GM18502 (cell line): ENCODE results near the gene WDFY4.

ENCODE experiments used
- ATAC-seq: cut with Tn5 transposase; IDR thresholded peaks from one replicate; pipeline ENCODE4 v1.9.1; 2021; ENCODE audit warnings: mild to moderate bottlenecking; ENCODE audit not compliant: unreplicated experiment, poor library complexity

Gene WDFY4

GRCh38 chr10:48947690-48948469 is 263.2 kb downstream of the WDFY4 start:
- ATAC-seq: no peak

GRCh38 chr10:48948470-48949037 is 263.9 kb downstream of the WDFY4 start:
- ATAC-seq: no peak

- ATAC-seq: no peak
These were observed 267.0 kb downstream of the WDFY4 start for GRCh38 chr10:48951707-48952106.

- ATAC-seq: no peak
These were observed 272.9 kb downstream of the WDFY4 start for GRCh38 chr10:48957361-48958151.

- no peak for ATAC-seq
These were observed 274.0 kb downstream of the WDFY4 start for GRCh38 chr10:48958598-48959190.

- no peak for ATAC-seq
These were observed 279.4 kb downstream of the WDFY4 start for GRCh38 chr10:48964038-48964437.

- ATAC-seq: no peak
These were observed 280.8 kb downstream of the WDFY4 start for GRCh38 chr10:48965460-48965859.

- ATAC-seq: no peak
These were observed 283.4 kb downstream of the WDFY4 start for GRCh38 chr10:48968036-48968435.

GRCh38 chr10:48970046-48970445 is 285.4 kb downstream of the WDFY4 start:
- no peak for ATAC-seq

GRCh38 chr10:48970654-48971053 is 286.0 kb downstream of the WDFY4 start:
- ATAC-seq: no peak

- ATAC-seq: no peak
These were observed 288.4 kb downstream of the WDFY4 start for GRCh38 chr10:48973065-48973464.

- no peak for ATAC-seq
These were observed 290.0 kb downstream of the WDFY4 start for GRCh38 chr10:48974510-48975156.

- no peak for ATAC-seq
These were observed 291.5 kb downstream of the WDFY4 start for GRCh38 chr10:48976196-48976595.

- no peak for ATAC-seq
These were observed 293.6 kb downstream of the WDFY4 start for GRCh38 chr10:48978318-48978717.

- ATAC-seq: no peak
These were observed 296.7 kb downstream of the WDFY4 start for GRCh38 chr10:48981310-48981907.

GRCh38 chr10:48982584-48982983 is 297.9 kb downstream of the WDFY4 start:
- ATAC-seq: no peak

- ATAC-seq: no peak
These were observed 299.1 kb downstream of the WDFY4 start for GRCh38 chr10:48983648-48984351.

- ATAC-seq: no peak
These were observed 301.0 kb downstream of the WDFY4 start for GRCh38 chr10:48985621-48986158.

GRCh38 chr10:48990226-48990625 is 305.6 kb downstream of the WDFY4 start:
- ATAC-seq: no peak
